GM10248 (cell line): ENCODE data around the gene UNC13C.

Source experiments
- CTCF ChIA-PET: fragments of 300-600 bp; sonication (Branson Sonifier 250); formaldehyde crosslinking; extraction: SDS; loops from one replicate; lab custom pipeline; 2021; ENCODE audit warnings: antibody characterized with exemption; lab: Yijun Ruan, JAX
- POLR2A ChIA-PET: fragments of 350-650 bp; sonication (Branson Sonifier 250); formaldehyde crosslinking; extraction: SDS; loops from one replicate; lab custom pipeline; 2020; ENCODE audit warnings: antibody characterized with exemption; lab: Yijun Ruan, JAX
- DNase-seq: peaks from one replicate; pipeline ENCODE4 v3.0.0; 2012; ENCODE audit errors: extremely low spot score
- TF ChIP-seq, protein P1 (sequence below): IDR thresholded peaks from 2 replicates; pipeline ENCODE4 v1.5.1; 2012; ENCODE audit warnings: mild to moderate bottlenecking, low read depth; ENCODE audit errors: extremely low read depth, missing control alignments, control extremely low read depth

UNC13C gene

DNA sequence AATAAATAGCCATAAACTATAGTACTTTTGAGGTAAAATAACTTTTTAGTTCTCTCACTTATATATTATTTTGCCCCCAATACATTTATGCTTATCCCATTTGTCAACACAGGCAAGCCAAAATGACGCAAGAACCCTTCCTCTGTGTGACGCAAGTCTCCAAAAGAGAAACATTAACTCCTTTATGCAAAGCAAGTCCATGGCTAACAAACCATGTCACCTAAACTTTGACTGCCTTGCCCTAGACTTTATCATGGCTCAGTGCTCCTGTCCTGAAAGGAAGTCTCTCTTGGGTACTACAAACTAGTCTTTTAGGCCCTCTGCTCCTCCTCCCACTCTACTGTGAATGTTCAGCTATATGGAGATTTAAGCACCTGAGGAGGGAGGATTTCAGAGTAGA lies 230.5 kb downstream of the UNC13C start:
- ChIA-PET CTCF (interaction anchor here (1.2 kb wide), 1 partner anchor 10 kb away, joined by 3 read pairs; no protein-coding TSS in a partner anchor), POLR2A (no interaction called here)
- TF ChIP-seq, protein P1, sequence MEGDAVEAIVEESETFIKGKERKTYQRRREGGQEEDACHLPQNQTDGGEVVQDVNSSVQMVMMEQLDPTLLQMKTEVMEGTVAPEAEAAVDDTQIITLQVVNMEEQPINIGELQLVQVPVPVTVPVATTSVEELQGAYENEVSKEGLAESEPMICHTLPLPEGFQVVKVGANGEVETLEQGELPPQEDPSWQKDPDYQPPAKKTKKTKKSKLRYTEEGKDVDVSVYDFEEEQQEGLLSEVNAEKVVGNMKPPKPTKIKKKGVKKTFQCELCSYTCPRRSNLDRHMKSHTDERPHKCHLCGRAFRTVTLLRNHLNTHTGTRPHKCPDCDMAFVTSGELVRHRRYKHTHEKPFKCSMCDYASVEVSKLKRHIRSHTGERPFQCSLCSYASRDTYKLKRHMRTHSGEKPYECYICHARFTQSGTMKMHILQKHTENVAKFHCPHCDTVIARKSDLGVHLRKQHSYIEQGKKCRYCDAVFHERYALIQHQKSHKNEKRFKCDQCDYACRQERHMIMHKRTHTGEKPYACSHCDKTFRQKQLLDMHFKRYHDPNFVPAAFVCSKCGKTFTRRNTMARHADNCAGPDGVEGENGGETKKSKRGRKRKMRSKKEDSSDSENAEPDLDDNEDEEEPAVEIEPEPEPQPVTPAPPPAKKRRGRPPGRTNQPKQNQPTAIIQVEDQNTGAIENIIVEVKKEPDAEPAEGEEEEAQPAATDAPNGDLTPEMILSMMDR = no peak
- DNase-seq = no peak

DNA sequence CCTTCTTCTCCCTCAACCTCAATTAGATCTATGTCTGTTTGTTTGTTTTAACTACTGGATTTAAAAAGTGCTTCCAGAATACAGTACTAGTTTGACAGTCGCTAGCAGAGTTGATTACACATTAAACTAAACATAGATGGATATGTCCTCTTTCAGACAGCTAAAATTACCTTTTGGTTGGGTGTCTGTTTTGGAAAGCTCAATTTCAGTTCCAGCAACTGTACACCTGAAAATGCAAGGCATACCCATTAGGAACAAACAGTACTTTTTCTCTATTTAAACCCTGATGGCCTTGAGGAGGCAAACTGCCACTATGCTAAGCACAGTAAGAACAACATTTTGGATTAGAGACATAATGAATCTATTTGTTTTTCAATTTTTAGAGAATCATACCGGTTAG lies 234.4 kb downstream of the UNC13C start:
- ChIA-PET POLR2A (no interaction called here), CTCF (interaction anchor here (0.8 to 1.6 kb wide), 2 partner anchors 15 to 19 kb away, joined by 3 to 4 read pairs; no protein-coding TSS in a partner anchor)
- no peak for DNase-seq
- TF ChIP-seq, protein P1 = no peak

DNA sequence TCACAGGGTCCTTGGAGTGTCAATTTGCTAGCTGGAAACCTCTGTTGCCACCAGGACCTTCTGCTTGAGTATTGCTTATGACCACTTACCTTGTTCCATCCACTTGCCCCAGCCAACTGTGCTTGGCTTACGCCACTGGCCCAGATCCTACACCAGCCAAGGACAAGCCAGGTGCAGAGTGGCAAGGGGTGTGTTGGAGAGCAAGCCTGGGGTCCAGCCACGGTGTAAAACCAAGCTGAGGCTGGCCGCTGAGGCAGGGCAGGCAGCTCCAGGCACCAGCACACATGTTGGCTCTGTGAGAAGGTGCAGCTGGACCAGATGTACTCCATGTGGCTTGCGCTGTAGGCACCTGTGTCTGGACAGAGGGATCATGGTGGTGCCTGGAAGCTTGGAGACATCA lies 248.2 kb downstream of the UNC13C start:
- no peak for DNase-seq
- ChIA-PET CTCF (interaction anchor here (1.4 kb wide), 1 partner anchor 15 kb away, joined by 3 read pairs; no protein-coding TSS in a partner anchor), POLR2A (no interaction called here)
- TF ChIP-seq, protein P1 = no peak

DNA sequence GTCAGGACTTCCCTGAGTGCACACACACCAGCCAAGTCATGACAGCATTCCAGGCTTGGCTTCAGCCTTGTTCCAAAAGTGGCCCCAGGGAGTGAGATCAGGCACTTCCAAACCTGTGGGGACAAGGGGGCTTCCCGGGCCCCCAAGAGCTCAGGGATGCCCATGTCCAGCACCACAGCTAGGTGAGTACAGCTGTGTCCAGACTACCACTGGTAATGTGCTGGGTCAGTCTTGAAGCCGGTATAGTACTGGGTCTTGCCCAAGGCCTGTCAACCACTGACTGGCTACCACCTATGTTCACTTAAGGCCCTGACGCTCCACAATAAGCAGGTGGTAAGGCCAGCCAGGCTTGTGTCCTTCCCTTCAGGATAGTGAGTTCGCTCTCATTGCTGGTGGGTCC lies 249.3 kb downstream of the UNC13C start:
- DNase-seq = no peak
- TF ChIP-seq, protein P1 = no peak
- ChIA-PET POLR2A (no interaction called here), CTCF (interaction anchor here (1.1 kb wide), 1 partner anchor 15 kb away, joined by 3 read pairs; no protein-coding TSS in a partner anchor)

DNA sequence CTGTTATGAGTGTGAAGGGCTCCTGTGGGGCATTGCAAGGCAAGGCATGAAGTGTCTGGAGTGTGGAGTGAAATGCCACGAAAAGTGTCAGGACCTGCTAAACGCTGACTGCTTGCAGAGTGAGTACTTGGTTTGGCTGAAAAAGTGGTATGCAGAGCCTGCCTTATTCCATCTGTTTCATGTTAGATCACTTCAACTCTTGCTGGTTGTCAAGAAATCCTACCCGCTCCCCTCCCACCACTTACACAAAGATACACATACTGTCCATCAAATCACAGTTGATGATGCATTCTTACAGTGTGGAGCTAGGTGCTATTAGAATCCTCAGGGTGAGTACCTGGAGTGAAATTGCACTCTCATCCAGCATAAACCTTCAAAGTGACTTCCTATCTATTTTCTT lies 272.1 kb downstream of the UNC13C start:
- TF ChIP-seq, protein P1 = no peak
- ChIA-PET CTCF (interaction anchor here (1.2 kb wide), 1 partner anchor 12 kb away, joined by 3 read pairs; no protein-coding TSS in a partner anchor), POLR2A (no interaction called here)
- no peak for DNase-seq

DNA sequence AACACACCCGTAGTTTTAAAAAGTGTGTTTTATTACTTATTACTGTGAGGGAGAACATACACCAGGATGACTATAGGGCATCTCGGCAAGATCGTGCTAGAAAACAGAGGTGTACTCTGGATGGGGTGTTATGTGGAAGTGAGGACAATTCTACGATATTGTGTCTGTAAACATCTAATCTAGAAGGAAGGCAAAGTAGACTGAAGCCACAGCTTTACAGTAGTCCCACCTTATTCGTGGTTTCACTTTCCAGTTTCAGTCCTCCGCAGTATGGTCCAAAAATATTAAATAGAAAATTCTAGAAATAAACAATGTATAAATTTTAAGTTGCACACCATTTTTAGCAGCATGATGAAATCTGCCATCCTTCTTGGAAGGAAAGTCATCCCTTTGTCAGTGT lies 277.9 kb downstream of the UNC13C start:
- CTCF ChIA-PET = interaction anchor here (1.1 kb wide), 1 partner anchor 16 kb away, joined by 3 read pairs; no protein-coding TSS in a partner anchor
- TF ChIP-seq, protein P1 = no peak
- no peak for DNase-seq
- POLR2A ChIA-PET = no interaction called here

DNA sequence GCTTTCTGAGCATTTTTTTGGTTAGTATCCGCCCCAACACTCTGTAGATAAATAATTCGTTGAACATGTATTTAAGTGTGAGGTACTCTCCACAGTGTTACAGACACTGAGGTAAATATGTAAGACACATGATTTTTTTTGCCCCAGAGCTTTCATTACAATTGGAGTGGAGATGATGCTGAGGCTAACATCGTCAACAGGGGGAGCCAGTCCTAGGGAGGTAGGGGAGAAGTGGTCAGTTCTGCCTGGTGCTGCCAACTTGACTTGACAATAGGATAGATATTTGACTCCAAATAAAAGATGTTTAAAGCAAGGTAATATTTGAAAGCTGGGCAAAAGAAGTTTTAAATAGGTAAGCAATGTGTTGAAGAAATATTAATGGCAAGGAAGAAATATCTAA lies 295.7 kb downstream of the UNC13C start:
- CTCF ChIA-PET = no interaction called here
- DNase-seq = no peak

More for the DNA sequence above, 295.7 kb downstream of the UNC13C start:
- TF ChIP-seq, protein P1 = no peak
- POLR2A ChIA-PET = no interaction called here
